ENCODE results near the gene SMARCA2. TPM values are rescaled to one million over a fixed set of nuclear protein-coding genes. Genes with fewer than 3 reads are reported as not detected.
A peak's percentile ranks its signal among the peaks of the same experiment; 100 is the strongest.

Gene SMARCA2
- total RNA-seq, 1 donor from 2014 or later, result 238 TPM

DNA sequence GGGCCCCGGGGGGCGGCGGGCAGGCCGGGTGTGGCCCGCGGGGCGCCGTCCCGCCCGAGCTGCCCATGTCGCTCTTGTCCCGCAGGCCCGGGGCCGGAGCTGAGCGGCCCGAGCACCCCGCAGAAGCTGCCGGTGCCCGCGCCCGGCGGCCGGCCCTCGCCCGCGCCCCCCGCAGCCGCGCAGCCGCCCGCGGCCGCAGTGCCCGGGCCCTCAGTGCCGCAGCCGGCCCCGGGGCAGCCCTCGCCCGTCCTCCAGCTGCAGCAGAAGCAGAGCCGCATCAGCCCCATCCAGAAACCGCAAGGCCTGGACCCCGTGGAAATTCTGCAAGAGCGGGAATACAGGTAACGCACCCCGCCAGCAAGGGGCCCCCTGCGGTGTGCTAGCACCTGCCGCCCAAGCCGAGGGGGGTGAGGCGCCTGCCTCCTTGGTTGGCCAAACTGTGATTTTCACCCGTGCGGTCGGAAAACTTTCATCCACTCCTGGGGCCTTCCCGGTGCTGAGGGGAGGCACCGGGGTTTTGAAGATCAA, 32.1 kb downstream of the SMARCA2 start:
- Mint-ChIP-seq H3K4me1 (peaks cover 32% of the 10 kb centered on the region), H3K27me3 (no peaks in the 10 kb centered on the region), H3K36me3 (ENCODE audit: low read depth) (peaks cover 53% of the 10 kb centered on the region), H3K9me3 (no peaks in the 10 kb centered on the region), H3K27ac (no peak overlapping the region), H3K4me3 (no peak overlapping the region)
- CTCF ChIA-PET, result no interaction called here
- ATAC-seq (ENCODE audit: low read depth), result no peak
- DNase-seq, result no peak
- intact Hi-C loops (cut with micrococcal nuclease), result no loop called here
- TF ChIP-seq, protein P1, sequence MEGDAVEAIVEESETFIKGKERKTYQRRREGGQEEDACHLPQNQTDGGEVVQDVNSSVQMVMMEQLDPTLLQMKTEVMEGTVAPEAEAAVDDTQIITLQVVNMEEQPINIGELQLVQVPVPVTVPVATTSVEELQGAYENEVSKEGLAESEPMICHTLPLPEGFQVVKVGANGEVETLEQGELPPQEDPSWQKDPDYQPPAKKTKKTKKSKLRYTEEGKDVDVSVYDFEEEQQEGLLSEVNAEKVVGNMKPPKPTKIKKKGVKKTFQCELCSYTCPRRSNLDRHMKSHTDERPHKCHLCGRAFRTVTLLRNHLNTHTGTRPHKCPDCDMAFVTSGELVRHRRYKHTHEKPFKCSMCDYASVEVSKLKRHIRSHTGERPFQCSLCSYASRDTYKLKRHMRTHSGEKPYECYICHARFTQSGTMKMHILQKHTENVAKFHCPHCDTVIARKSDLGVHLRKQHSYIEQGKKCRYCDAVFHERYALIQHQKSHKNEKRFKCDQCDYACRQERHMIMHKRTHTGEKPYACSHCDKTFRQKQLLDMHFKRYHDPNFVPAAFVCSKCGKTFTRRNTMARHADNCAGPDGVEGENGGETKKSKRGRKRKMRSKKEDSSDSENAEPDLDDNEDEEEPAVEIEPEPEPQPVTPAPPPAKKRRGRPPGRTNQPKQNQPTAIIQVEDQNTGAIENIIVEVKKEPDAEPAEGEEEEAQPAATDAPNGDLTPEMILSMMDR (IDR thresholded peaks at IDR 0.05), result no peak
- POLR2A ChIA-PET, result no interaction called here

DNA sequence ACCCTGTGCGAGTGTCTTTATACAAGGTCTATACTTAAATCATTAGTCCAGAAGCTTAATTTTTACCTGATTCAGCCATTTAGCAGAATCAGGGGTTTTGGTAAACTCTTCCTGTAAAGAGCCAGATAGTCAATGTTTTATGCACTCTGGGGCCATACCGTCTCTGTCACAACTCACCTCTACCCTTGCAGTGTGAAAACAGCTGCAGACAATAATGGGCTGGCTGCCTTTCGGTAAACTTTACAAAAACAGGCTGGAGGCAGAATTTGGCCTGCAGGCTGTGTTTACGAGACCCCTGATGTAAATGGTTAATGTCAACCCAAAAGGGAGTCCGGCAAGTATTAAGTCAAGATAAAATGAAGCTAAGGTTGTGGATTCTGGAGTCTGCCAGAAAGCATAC, 32.8 kb downstream of the SMARCA2 start:
- Mint-ChIP-seq H3K27me3 (no peaks in the 10 kb centered on the region), H3K4me1 (peaks cover 32% of the 10 kb centered on the region), H3K4me3 (no peak overlapping the region), H3K27ac (no peak overlapping the region), H3K36me3 (ENCODE audit: low read depth) (peaks cover 50% of the 10 kb centered on the region), H3K9me3 (no peaks in the 10 kb centered on the region)
- ATAC-seq (ENCODE audit: low read depth), result no peak
- intact Hi-C loops (cut with micrococcal nuclease), result no loop called here
- ChIA-PET CTCF (no interaction called here), POLR2A (no interaction called here)
- DNase-seq, result no peak
- TF ChIP-seq, protein P1 (IDR thresholded peaks at IDR 0.05), result no peak

DNA sequence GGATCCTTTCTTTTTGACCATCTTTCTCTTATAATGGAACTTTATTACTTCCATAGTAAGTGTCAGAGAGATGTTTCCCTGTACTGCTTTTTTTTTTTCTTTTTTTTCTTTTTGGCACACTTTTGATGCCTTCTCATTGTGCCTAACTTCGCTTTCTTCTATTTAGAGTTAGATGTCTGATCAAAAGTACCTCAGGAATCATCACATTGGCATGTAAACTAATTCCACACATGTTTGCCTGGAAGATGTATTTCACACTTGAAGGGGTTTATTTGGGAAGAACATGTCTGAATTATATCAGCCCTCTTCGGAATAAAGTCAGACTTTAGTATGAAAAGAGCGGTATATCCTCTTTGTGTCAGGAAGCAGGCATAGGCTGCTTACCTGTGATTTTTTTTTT, 35.1 kb downstream of the SMARCA2 start:
- DNase-seq, result no peak
- Mint-ChIP-seq H3K27ac (no peak overlapping the region), H3K27me3 (no peaks in the 10 kb centered on the region), H3K36me3 (ENCODE audit: low read depth) (peaks cover 38% of the 10 kb centered on the region), H3K9me3 (no peaks in the 10 kb centered on the region), H3K4me1 (peaks cover 27% of the 10 kb centered on the region), H3K4me3 (no peak overlapping the region)
- intact Hi-C loops (cut with micrococcal nuclease), result no loop called here
- no peak for ATAC-seq (ENCODE audit: low read depth)
- ChIA-PET POLR2A (no interaction called here), CTCF (no interaction called here)
- TF ChIP-seq, protein P1 (IDR thresholded peaks at IDR 0.05), result no peak

DNA sequence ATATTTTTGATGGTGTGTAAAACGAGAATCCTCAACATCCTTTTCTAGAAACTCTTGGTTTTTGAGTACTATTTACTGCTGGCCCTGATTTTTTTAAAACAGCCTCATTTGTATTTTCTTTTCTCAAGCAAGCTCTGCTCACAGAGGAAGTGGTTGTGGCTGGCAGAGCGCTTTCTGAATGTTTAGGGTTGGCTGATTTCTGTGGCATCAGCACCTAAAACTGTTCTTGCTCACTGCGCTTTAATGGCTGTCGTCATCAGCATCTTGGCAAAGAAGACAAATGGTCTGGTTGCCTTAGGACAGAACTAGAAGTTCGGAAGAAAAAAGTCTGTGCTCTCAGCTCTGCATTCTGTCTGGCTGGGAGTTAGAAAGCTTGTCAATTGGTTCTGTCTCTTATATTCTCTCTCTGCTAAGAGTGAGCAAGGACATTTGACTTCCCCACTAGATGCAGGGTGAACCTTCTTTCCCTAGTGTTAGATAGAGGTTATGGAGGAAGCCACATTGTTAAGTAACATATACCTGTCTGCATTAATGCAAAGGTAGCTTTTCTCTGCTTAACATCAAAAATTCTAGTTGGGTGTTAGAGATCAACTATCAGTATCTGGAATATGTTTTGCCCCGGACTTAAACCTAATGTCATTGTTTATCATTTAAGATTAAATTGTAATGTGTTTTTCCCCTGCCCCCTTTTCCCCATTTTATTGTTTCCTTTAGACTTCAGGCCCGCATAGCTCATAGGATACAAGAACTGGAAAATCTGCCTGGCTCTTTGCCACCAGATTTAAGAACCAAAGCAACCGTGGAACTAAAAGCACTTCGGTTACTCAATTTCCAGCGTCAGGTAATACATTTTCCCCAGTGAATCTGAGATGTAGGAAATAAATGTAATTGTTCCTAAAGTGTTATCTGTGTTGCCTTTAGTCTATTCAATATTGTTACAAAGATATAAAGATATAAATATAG, 39.0 kb downstream of the SMARCA2 start:
- peak; percentile 27 for DNase-seq
- Mint-ChIP-seq H3K9me3 (no peaks in the 10 kb centered on the region), H3K4me3 (peak overlapping the region; percentile 55), H3K4me1 (peaks cover 29% of the 10 kb centered on the region), H3K27me3 (no peaks in the 10 kb centered on the region), H3K27ac (peak overlapping the region; percentile 85), H3K36me3 (ENCODE audit: low read depth) (peaks cover 55% of the 10 kb centered on the region)
- POLR2A ChIA-PET, result interaction anchor here (1.2 to 4.6 kb wide), 5 partner anchors 10 to 174 kb away, joined by 3 to 70 read pairs (median 7); partner anchors contain the start of gene SMARCA2
- CTCF ChIA-PET, result interaction anchor here (0.7 to 1.4 kb wide), 4 partner anchors 10 to 40 kb away, joined by 3 to 5 read pairs (median 4); no protein-coding TSS in a partner anchor
- peak; percentile 92 for ATAC-seq (ENCODE audit: low read depth)
- TF ChIP-seq, protein P1 (IDR thresholded peaks at IDR 0.05), result no peak
- intact Hi-C loops (cut with micrococcal nuclease), result loop anchor here (1.0 kb wide), 3 partner anchors 10 to 176 kb away; no protein-coding TSS in a partner anchor

DNA sequence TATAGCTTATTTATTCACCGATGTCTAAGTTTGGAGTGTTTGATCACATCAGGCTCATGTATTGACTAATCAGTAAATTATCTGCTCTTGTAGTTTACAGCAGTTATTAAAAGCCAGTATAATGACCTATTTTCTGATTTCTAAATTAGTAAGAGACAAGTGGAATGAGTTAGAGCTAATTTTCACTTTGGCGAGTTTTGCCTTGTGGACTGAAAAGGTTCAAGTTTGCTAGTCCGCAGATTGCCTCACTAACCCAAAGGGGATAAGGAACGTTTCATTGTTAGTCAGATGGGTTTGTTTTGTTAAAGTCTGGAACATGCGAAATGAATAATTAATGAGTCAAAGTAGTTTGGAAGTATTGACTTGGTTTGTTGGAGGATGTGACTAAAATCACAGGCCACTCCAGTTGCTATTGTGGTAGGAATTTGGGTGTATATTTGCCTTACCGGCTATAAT, 40.1 kb downstream of the SMARCA2 start:
- peaks cover 59% of the 10 kb centered on the region for H3K36me3 Mint-ChIP-seq (ENCODE audit: low read depth)
- TF ChIP-seq, protein P1 (IDR thresholded peaks at IDR 0.05), result no peak
- POLR2A ChIA-PET, result interaction anchor here (3.9 to 4.6 kb wide), 2 partner anchors 11 to 39 kb away, joined by 29 to 70 read pairs; partner anchors contain the start of gene SMARCA2
- no peak overlapping the region for H3K27ac Mint-ChIP-seq
- H3K4me3 Mint-ChIP-seq, result no peak overlapping the region
- no peaks in the 10 kb centered on the region for H3K27me3 Mint-ChIP-seq
- DNase-seq, result no peak
- peaks cover 29% of the 10 kb centered on the region for H3K4me1 Mint-ChIP-seq
- H3K9me3 Mint-ChIP-seq, result no peaks in the 10 kb centered on the region
- no peak for ATAC-seq (ENCODE audit: low read depth)
- CTCF ChIA-PET, result interaction anchor here (1.4 kb wide), 1 partner anchor 186 kb away, joined by 3 read pairs; no protein-coding TSS in a partner anchor
- intact Hi-C loops (cut with micrococcal nuclease), result no loop called here

All from activated B cell treated with CpG ODN at 0.5 μM for 24 hours (primary cell).